LoVo (cell line): ENCODE data around the gene CNPY1.
"Not testable (repeated sequence)": the region's sequence is repeated elsewhere in the genome, so short reads cannot be mapped to it uniquely, and the experiment has no call there.

Experiments
- DNase-seq: peaks from one replicate; pipeline ENCODE4 v3.0.0-alpha.2; 2016; ENCODE audit warnings: low spot score

The CNPY1 gene

GRCh38 chr7:155578016-155578415 is 31.7 kb upstream of the CNPY1 start:
- DNase-seq: no peak

GRCh38 chr7:155577509-155577905 is 31.1 kb upstream of the CNPY1 start:
- DNase-seq: no peak

GRCh38 chr7:155576900-155577508 is 30.6 kb upstream of the CNPY1 start:
- DNase-seq: peak; percentile 83

GRCh38 chr7:155576416-155576815 is 30.1 kb upstream of the CNPY1 start:
- DNase-seq: no peak

GRCh38 chr7:155574556-155575290 is 28.4 kb upstream of the CNPY1 start:
- no peak for DNase-seq

- no peak for DNase-seq
Measured at GRCh38 chr7:155571581-155572345, 25.4 kb upstream of the CNPY1 start.

GRCh38 chr7:155570991-155571390 is 24.6 kb upstream of the CNPY1 start:
- DNase-seq: no peak

GRCh38 chr7:155570171-155570958 is 24.0 kb upstream of the CNPY1 start:
- DNase-seq: no peak

- DNase-seq: no peak
Measured at GRCh38 chr7:155569681-155570080, 23.3 kb upstream of the CNPY1 start.

GRCh38 chr7:155568842-155569494 is 22.6 kb upstream of the CNPY1 start:
- no peak for DNase-seq

- no peak for DNase-seq
Measured at GRCh38 chr7:155568333-155568660, 21.9 kb upstream of the CNPY1 start.

- no peak for DNase-seq
Measured at GRCh38 chr7:155567646-155568332, 21.4 kb upstream of the CNPY1 start.

- DNase-seq: no peak
Measured at GRCh38 chr7:155566011-155566836, 19.9 kb upstream of the CNPY1 start.

GRCh38 chr7:155565596-155565995 is 19.2 kb upstream of the CNPY1 start:
- no peak for DNase-seq

- not testable (repeated sequence) for DNase-seq
Measured at GRCh38 chr7:155562976-155563375, 16.6 kb upstream of the CNPY1 start.

- DNase-seq: no peak
Measured at GRCh38 chr7:155562106-155562505, 15.7 kb upstream of the CNPY1 start.

GRCh38 chr7:155560982-155561686 is 14.8 kb upstream of the CNPY1 start:
- no peak for DNase-seq

- no peak for DNase-seq
Measured at GRCh38 chr7:155560196-155560885, 14.0 kb upstream of the CNPY1 start.

GRCh38 chr7:155559519-155560108 is 13.3 kb upstream of the CNPY1 start:
- no peak for DNase-seq
